Stimulated activated CD8-positive, alpha-beta memory T cell treated with anti-CD3 and anti-CD28 coated beads, Interleukin-15, amount 100 ng/mL, for 1 hour (primary cell): ENCODE measurements around the gene MRPL40.
A peak's percentile ranks its signal among the peaks of the same experiment; 100 is the strongest.
"Not testable (repeated sequence)": the region's sequence is repeated elsewhere in the genome, so short reads cannot be mapped to it uniquely, and the experiment has no call there.

Experiments used
- DNase-seq: peaks from one replicate; pipeline ENCODE4 v3.0.0-alpha.2; 2020; ENCODE audit warnings: low read depth

MRPL40 gene

DNA sequence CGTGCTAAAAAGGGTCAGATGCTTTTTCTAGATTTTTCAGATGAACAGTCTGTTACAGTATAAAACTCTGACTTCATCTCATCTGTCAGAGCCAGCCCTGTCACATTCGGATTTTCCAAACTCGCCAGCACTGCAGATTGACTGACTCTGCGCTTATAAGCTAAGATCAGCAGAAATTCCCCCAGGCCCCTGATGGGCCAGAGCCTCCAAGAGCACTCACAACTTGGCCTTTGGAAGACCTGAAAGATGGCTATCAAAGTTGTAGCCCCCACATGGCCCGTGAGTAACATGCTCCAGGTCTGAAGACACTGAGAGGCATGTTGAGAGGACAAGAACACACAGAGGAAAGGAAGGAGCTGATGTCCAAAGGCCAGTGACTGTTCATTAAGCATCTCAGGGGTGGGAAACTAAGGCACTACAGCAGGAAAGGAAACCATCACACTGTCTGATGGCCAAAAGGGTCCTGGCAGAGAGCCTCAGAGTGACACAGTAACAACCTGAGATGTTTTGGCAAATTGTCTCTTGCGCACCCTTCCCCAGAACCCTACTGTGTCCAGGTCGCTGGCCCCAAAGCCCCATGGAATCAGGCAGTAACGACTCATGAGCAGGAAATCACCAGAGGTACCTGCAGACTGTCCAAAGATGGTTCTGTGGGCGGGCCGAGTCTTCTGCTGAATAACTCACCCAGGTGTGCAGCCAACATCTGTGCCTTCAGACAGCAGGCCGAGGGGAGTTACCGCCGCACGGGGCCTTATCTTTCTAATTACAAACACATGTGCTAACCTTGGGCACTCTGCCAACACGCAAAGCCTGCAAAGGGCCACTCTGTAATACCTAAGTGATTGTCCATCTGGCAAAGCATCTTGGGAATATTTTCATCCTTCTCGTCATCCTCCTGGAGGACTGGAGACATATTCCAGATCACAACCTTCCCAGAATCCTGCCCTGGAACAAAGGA lies 24.4 kb upstream of the MRPL40 start:
- DNase-seq = no peak

DNA sequence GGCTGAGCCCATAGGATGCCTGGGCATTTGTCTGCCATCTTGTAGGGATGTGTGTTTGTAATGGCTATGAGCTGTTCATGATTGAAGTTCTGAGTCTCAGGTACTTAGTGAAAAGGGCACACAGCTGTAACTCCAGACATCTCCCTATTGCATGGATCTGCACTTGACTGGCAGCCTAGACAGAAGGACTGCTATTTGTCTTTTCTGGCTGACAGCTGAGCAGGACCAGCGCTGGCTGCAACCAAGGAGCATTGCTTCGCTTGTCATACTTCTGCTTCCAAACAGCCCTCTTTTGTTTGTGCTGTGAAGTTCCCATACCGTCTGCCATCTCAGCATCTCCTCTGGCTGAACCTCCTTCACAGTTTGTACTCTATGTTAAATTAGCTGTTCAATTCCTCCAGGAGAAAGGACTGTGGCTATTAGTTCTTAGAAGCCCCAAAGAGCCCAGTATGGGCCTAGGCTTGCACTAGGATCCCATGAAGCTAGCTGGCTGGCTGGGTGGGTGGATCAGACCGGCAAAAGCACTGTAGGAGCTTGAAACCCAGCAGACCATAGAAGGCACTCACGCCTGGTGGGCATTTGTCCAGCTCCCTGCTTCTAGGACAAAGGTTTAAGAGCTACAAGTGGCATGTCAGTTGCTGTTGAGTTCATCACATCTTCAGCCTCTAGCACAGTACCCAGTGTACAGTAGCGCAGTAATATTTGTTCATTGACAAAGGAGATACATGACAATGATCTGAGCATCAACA lies 21.2 kb upstream of the MRPL40 start:
- DNase-seq = no peak

DNA sequence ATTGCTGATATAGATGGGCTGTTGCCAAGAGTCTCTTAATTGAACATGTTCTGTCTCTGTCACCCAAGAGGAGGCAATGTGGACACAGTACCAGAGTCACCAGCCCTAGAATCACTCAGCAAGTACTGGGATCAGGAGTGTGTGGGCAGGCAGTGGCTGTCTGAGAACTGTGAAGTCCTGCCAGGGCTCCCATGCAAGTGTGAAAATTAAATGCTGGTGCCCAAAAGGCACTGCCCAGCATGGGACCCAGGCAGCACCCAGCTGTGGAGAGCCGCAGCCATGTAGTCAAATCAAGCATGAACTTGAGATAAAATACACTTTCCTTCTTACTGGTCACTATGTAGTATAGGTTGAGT lies 20.7 kb upstream of the MRPL40 start:
- DNase-seq = no peak

DNA sequence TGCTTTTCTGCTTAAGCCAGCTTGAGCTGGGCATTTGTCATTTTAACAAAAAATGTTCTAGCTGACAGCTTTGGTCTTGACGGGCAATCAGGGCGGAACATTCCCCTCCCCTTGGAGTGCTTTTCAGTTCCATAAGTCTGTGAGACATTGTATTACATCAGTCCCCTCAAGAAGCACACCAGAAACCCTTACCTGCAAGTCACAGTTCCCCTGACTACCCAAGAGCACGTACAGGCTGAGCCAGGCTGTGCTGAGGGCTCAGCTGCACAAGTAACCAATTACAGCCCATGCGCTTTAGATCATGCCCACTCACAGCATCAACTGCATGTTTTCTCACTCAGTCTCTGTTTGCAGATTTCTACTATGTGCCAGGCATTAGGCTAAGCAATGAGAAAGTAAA lies 19.9 kb upstream of the MRPL40 start:
- no peak for DNase-seq

DNA sequence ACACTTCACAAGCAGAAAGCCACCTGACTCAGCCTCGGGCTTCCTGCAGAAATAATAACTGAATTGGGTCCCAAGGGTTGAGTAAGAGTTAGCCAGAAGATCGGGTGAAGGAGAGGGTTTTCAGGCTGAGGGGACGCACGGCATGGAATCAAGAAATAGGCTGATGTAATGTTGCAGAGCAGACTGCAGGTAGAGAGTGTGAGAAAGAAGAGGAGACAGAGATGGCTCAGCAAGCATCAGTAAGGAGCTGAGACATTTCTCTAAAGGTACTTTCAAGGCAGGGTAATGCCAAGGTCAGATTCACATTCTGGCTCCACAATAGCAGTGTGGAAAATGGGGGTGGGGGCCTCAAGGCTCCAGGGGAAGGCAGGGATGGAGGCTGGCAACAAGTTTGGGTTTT lies 19.4 kb upstream of the MRPL40 start:
- DNase-seq = no peak

DNA sequence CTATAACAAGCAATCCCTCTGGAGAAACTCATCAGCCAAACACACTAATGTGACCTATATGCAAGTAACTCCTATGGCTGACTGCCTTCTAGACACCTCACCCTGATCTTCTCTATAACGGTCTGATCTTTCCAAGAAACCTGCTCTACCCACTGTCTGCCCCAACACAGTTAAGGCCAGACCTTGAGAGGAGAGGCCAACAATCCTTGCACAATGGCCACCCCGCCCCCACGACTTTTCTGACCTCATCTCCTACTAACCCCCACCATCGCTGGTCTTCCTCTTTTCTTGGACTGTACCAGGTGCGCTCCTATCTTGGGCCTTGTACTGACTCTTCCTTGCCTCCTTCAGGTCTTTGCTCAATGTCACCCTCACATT lies 13.3 kb upstream of the MRPL40 start:
- no peak for DNase-seq

DNA sequence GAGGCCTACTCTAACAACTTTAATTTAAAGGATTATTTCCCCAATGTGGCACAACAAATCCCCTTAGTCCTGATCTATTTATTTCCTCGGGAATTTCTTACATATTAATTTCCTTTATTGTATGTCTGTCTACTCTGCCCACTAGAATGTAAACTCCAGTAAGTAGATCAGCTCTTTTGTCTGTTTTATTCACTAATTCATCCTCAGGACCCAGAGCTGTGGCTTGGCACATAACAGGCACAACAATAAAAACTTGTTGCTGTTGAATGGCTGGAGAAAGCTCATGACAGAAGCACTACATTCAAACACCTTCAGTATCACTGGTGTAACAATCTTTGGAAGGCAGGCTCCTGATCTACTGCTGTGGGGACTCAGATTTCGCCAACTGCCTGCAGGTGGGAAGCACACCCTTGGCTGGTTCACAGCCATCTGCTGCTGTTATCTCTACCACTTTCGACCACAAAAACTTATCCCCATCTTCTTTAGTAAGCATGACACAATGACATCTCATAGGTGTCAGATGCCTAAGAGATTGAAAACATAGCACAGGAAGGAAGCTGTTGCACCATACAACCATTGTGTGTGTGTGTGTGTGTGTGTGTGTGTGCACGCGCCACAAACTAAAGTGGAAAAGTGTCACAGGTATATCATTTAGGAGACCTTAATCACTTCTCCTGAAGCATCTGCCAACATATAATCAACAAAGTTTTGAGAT lies 12.7 kb upstream of the MRPL40 start:
- DNase-seq = no peak

DNA sequence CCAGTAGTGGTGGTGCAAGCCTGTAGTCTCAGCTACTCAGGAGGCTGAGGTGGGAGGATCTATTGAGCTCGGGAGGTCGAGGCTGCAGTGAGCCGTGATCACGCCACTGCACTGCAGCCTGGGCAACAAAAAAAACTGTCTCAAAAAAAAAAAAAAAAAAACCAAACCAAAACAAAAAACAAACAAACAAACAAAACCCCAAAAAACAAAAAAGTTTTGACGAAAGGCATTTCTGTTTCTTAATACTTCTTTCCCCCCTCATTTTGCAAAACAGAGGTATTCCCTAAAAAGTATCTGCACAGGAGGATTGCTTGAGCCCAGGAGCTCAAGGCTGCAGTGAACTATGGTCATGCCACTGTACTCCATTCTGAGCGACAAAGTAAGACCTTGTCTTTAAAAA lies 12.0 kb upstream of the MRPL40 start:
- DNase-seq = no peak

DNA sequence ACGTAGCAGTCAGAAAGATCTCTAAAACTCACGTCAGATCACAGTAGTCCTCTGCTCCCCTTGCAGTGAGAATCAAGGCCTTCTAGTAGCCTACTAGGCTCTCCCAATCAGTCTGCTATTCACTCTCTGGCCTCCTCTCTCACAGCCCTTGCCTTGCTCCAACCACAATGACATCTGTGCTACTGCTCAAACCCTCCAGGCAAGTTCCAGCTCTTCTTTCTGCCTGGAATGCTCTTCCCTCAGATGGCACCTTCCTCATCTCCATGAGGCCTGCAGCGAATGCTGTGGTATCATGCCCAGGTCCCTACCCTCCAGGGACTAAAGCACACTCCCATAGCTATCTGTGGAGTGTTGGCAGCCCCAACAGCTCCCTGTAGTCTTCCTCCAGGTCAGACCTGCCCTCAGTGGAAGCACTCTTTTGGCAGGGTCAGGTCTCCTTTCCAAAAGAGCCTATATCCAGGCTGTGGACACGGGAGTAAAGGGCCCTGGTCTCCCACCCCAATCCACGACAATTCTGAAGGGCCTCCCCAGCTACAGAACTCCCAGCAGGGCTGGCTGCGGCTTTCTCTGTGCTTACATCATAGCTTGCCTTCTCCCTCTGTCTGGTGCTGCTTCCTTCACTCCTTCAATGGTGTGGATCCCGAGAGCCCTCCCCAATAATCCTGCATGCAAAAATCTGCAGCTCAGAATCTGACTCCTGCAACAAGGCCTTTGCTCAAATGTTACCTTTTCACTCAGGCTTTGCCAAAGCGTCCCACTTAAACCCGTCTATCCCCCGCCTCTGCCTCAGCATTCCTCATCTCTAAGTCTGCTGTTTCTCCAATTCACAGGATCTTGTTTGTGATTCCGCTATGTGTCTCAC lies 9.7 kb upstream of the MRPL40 start:
- DNase-seq = no peak

DNA sequence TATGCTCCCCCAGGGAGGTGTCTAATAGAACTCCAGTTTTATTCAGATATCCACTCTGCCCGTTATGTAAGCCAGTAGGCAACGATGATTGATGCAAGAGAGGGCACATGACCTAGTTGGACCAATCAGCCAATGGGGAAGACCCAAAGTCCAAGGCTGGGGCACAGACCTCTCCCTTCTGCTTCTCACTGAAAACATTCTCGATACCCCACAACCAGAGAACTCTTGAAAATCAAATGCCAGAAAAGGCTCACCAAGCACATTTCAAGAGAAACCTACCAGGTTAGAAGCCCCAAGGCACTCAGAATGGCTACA lies 8.2 kb upstream of the MRPL40 start:
- DNase-seq = no peak

DNA sequence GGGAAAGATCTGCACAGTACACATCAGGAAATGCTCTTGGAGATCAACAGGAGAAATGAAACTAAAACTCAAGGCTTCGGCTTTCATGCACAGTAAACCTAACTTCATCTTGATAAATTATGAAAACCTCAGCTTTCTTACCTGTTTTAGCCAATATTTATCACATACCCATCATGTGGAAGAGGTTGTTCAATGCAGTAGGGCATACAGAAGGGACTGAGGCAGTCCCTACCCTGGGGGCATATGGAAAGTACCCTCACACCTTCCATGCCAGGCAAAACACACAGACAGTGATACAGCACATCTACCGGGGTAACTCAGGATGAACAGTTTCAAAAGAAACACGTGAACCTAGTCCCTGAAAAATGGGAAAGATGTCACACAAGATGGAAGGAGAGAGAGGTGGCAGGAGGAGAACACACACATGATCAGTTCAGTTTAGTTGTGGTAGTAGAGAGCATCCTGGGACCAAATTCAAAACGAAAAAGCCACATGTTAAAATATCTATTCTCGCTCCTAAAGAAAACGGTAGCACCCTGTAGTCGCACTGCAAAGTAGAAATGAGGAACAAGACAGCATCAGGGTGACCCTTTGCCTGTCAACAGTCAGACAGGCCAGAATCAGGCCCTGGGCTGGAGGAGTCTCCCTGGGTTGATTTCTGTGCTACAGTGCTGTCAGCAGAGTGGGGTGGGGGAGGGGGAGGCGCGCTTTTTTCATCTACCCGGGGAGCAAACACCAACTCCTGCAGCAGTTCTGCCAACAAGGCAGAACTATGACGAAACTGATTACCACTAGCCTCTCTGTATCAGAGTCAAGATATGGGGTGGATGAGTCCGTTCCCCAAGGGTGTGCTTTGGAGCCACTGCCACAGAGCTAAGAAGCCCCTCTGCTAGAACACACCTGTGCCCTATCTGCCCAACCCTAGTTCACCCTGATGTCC lies 2.1 kb upstream of the MRPL40 start:
- no peak for DNase-seq

DNA sequence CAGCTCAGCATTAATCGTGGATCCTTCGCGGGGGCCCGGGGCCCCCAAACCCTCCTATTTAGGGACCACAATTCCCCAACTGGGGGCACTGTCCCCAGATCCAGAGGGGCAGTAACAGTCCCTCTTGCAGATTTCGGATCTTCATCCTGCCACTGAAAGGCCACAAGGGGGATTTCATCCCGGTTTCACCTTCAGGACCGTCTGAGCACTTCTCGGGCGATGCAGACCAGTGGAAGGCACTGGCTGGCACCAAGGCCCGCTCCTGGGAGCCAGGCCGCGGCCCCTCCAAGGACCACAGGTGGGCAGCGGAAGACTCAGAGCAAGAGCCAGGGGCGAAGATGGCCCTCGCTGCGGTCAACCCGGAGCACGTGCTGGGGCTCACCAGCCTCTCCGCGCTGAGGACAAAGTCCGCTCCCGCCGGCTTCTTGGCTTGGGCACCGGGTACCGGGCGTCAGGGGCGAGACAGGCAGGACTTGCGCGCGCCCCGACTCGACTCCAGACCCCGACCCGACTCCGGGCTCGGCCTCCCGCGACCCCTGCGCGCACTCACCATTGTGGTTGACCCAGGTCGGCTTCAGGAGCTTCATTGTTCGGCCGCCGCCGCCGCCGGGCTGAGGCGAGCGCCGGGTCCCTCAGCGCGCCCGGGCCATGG lies 1.3 kb upstream of the MRPL40 start:
- DNase-seq = no peak

DNA sequence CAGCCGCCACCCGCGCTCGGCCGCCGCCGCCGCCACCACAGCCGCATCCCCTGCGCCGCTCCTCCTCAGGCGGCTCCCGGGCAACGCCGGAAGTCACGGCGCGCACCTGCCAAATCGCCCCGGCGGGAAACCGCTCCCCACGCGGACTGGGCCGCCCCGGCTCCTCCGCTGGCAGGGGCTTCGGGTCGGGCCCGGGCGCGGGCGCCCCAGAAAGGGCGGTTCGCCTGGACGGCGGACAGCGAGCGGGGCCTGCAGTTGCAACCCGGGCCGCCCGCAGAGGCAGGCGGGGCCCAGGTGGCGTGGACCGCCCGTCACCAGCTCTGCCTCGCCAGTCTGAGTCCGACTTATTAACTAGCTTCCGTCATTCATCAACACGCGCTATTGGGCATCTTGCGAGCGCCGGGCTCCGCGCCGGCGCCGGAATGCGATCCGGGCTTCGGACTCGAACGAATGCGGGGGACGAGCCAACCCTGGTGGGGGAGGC lies 654 bp upstream of the MRPL40 start, which contains the start of gene HIRA:
Gene HIRA, minus strand, starts transcription at position 85 of the 484 bp plus-strand sequence. CDS start 257 bp downstream, outside the sequence.
- peak; percentile 76 for DNase-seq

DNA sequence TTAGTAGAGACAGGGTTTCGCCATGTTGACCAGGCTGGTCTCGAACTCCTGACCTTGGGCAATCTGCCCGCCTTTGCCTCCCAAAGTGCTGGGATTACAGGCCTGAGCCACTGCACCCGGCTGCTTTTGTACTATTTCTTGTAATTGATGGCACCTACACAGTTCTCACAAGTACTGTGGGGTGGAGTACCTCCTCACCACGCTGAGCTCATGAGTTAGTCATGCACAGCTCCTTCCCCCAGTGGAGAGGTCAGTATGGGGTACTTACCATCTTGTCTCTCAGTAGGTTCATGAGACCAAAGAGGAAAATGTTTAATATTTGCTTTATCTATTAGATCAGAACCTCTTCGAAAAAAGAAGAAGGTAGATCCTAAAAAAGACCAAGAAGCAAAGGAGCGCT lies 2.1 kb downstream of the MRPL40 start:
- DNase-seq = no peak

DNA sequence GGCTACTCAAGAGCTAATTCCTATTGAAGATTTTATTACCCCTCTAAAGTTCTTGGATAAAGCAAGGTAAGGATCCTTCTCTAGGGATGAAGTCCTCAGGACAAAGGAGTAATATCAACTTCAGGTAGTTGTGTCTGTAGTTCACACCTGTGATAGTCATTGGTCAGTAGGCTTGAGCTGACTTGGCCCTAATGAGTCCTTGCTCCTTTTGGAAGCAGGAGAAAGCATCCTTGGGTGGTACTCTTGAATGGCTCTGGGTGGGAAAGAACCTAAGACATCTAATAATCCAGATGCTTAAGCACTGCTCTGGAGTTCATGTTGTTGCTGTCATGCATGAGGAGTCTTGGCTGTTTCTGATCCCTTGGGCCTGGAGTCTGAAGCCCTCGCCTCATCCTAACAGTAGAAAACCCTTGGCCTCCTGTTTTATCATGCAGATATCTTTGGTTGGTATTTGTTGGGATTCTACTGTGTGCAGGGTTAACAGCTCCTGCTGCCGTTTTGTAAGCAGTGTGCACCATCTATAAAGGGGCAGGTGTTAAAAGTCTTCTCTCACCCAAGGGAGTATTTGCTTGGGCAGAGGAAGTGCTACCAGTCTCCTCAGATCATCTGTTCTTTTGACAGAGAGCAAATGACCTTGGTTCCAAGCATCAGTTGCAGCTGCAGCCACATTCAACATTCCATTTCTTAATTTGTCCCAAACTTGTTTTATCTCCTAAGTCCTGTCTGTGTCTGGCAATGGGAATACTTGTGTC lies 2.7 kb downstream of the MRPL40 start:
- no peak for DNase-seq

DNA sequence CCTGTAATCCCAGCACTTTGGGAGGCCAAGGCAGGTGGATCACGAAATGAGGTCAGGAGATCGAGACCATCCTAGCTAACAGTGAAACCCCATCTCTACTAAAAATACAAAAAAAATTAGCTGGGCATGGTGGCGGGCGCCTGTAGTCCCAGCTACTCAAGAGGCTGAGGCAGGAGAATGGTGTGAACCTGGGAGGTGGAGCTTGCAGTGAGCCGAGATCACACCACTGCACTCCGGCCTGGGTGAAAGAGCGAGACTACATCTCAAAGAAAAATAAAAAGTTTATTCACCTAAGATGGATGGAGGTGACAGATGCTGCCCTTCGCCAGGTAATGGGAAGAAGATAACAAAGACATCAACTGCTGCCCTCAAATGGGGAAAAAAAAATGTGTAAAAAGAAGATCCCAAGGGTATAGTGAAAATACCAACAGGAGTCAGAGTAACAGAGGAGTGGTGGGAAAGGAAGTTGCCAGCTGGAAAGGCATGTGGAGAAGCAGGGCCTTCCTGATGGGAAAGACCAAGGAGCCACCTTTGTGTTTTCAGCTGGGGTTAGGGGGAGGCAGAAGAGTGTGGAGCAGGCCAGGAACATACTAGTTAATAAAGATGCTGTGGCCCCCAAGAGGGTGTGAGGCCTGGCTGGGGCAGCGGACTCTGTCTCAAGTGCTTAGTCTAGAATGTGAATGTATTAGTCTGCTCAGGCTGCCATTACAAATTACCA lies 4.3 kb downstream of the MRPL40 start:
- DNase-seq = not testable (repeated sequence)

DNA sequence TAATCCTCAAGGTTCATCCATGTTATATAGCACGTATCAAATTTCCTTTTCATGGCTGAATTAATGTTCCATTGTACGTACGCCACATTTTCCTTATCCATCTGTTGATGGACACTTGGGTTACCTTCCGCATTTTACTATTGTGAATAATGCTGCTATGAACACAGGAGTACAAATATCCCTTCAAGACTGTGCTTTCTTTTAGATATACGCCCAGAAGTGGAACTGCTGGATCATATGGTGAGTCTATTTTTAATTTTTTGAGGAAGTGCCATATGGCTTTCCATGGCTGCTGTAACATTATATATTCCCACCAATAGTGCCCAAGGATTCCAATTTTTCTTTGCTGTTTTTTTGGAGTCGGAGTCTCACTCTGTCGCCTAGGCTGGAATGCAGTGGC lies 6.0 kb downstream of the MRPL40 start:
- no peak for DNase-seq

DNA sequence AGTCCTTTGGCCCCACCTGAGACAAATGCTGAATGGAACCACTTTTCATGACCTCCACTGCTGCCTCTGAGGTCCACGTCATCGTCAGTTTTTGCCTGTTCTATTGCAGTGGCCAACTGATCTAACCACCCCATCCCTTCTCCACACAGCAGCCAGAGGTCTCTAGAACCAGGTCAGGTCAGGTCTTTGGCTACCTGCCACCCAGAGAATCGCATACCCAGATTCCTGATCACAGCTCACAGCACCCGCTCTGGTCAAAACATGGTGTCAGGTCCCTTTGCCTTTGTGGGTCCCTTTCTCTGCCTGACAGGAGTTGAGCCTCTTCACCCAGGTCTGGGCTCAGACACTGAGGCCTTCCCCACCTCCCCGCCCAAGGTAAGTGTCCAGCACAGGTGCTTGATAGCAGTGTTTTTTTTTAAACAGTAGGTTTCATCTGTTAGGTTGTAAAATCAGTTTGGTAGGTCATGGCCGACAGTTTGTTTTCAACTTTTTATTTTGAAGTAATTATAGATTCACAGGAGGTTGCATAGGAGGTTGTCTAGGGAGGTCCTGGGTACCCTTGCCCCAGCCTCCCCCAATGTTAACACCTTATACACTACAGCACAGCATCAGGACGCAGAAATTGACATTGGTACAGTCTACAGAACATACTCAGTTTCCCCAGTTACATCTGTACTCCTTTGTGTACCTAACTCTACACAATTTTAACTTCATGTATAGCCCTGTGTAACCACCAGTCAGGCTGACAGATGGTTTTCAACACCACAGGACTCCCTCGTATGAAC lies 8.3 kb downstream of the MRPL40 start:
- no peak for DNase-seq
